GM12878 (cell line): ENCODE data around the gene CTAGE4. TPM values are rescaled to one million over a fixed set of nuclear protein-coding genes. Genes with fewer than 3 reads are reported as not detected.
"Not testable (repeated sequence)": the region's sequence is repeated elsewhere in the genome, so short reads cannot be mapped to it uniquely, and the experiment has no call there.

Experiments
- ATAC-seq: fragments of 200-7000 bp; cut with Tn5 transposase; 3 replicates; pipeline ENCODE4 v1.9.1; 2020; ENCODE audit warnings: mild to moderate bottlenecking, moderate library complexity
- BruUV-seq: library from RNA; stranded (reverse); fragments of 400-500 nt; replicated peaks from 2 replicates; lab custom pipeline; 2021; lab: Mats Ljungman, UMichigan
- CTCF ChIA-PET: fragments of 300-600 bp; sonication (Branson Sonifier 250); formaldehyde crosslinking; extraction: SDS; loops from one replicate; lab custom pipeline; 2021; ENCODE audit warnings: inconsistent platforms; lab: Yijun Ruan, JAX
- POLR2A ChIA-PET: fragments of 350-600 bp; formaldehyde crosslinking; extraction: SDS; loops from one replicate; lab custom pipeline; 2021; ENCODE audit warnings: inconsistent platforms; lab: Charles Lee
- RAD21 ChIA-PET: fragments of 300-600 bp; sonication (Branson Sonifier 250); formaldehyde crosslinking; loops from one replicate; lab custom pipeline; 2023; ENCODE audit warnings: antibody characterized with exemption; ENCODE audit not compliant: unreplicated experiment; lab: Charles Lee
- SMC1A ChIA-PET: fragments of 300-600 bp; sonication (Branson Sonifier 250); formaldehyde crosslinking; loops from one replicate; lab custom pipeline; 2023; ENCODE audit not compliant: unreplicated experiment, uncharacterized antibody; lab: Charles Lee
- DNase-seq: peaks from one replicate; pipeline ENCODE4 v3.0.0-alpha.2; 2011; ENCODE audit warnings: low read depth, low spot score
- FAIRE-seq: peaks from 3 replicates; lab custom pipeline; 2011; peaks lifted over from hg19 to GRCh38; lab: Jason Lieb, UNC
- H2AFZ ChIP-seq: 2 replicates; pipeline ENCODE4 v1.6.0; 2011; ENCODE audit warnings: low read depth, low read length, control low read depth; ENCODE audit not compliant: control insufficient read depth
- H3K27ac ChIP-seq: 2 replicates; pipeline ENCODE4 v1.5.1; 2011; ENCODE audit warnings: control low read depth; ENCODE audit not compliant: control insufficient read depth, insufficient read depth
- H3K27me3 ChIP-seq, 2 experiments: replicated peaks in 1 of 2; 2 replicates each; pipeline versions ENCODE4 v1.6.0 to v1.6.1; 2011; ENCODE audit warnings: low read length in 1 of 2; ENCODE audit not compliant: control insufficient read depth in 2 of 2, insufficient read depth in 2 of 2
- H3K36me3 ChIP-seq, 2 experiments: 2 replicates each; pipeline ENCODE4 v1.5.1; 2011; ENCODE audit warnings: low read length in 1 of 2; ENCODE audit not compliant: control insufficient read depth in 2 of 2, insufficient read depth in 2 of 2
- H3K4me1 ChIP-seq: 2 replicates; pipeline ENCODE4 v1.6.1; 2011; ENCODE audit warnings: mild to moderate bottlenecking, low read length, moderate library complexity, mixed read lengths; ENCODE audit not compliant: control insufficient read depth, insufficient read depth
- H3K4me2 ChIP-seq: 2 replicates; pipeline ENCODE4 v1.6.0; 2011; ENCODE audit warnings: control low read depth; ENCODE audit not compliant: control insufficient read depth, insufficient read depth
- H3K4me3 ChIP-seq: fragments of 200-600 bp; sonication (generic); 2 replicates; pipeline ENCODE4 v1.5.1; 2016
- H3K79me2 ChIP-seq: 2 replicates; pipeline ENCODE4 v1.6.0; 2011; ENCODE audit warnings: low read length; ENCODE audit not compliant: control insufficient read depth, insufficient read depth
- H3K9ac ChIP-seq: 2 replicates; pipeline ENCODE4 v1.8.0; 2011; ENCODE audit warnings: low read length, control low read depth, mixed read lengths; ENCODE audit not compliant: control insufficient read depth, insufficient read depth
- H3K9me3 ChIP-seq: replicated peaks from 3 replicates; pipeline ENCODE4 v1.5.1; 2011; ENCODE audit warnings: mild to moderate bottlenecking, low read length; ENCODE audit not compliant: control insufficient read depth, insufficient read depth
- H4K20me1 ChIP-seq: 2 replicates; pipeline ENCODE4 v1.6.0; 2011; ENCODE audit not compliant: control insufficient read depth, insufficient read depth
- WGBS: methylation state at CpG from one replicate; pipeline ENCODE4 v1.1.6; 2016; ENCODE audit warnings: low lambda C conversion rate; ENCODE audit not compliant: insufficient replicate concordance, insufficient coverage; ENCODE audit errors: missing lambda C conversion rate; 5-methylcytosine and 5-hydroxymethylcytosine counted together
- in situ Hi-C: fragments of 300-500 bp; cut with MboI; formaldehyde crosslinking; loops from 9 replicates; pipeline ENCODE4 v1.14.3; 2018; ENCODE audit warnings: mixed read lengths
- intact Hi-C: fragments of 100-400 bp; cut with micrococcal nuclease; formaldehyde crosslinking; loops from one replicate; pipeline ENCODE4 v1.14.2; 2022; ENCODE audit not compliant: unreplicated experiment
- polyA plus RNA-seq, 11 experiments: library from polyadenylated mRNA; depleted of rRNA in 4 of 11; unstranded in 6 of 11; stranded (reverse) in 5 of 11; fragments of >200 nt; fragmentation: Nextera tagmentation in 4 of 11; fragmentation: Illumina TruSeq in 1 of 11; extraction: Ambion mirVana in 4 of 11; extraction: Trizol in 1 of 11; gene quantifications; 1 replicate in 1 of 11; 2 replicates in 10 of 11; pipeline versions ENCODE4 v1.2.1 to v1.2.3, GENCODE V29; 2011 to 2016; ENCODE audit warnings: inconsistent platforms in 2 of 11, missing spikeins in 2 of 11, low read depth in 1 of 11
- total RNA-seq, 4 experiments: library from RNA; depleted of rRNA in 3 of 4; stranded (reverse); fragments of >200 nt in 3 of 4; fragmentation: Illumina TruSeq in 1 of 4; extraction: Trizol in 1 of 4; gene quantifications; 2 replicates each; pipeline versions ENCODE4 v1.2.1 to v1.2.3, GENCODE V29; 2013 to 2021

CTAGE4 gene
- total and polyA plus RNA-seq, 10 of the 15 experiments (the other 5 are each of a cell fraction or from before 2014, with no cell fraction given) = 0.09 to 1.5 (median 1.0) TPM; not detected in 1

GRCh38 chr7:144233039-144233438, 49.8 kb downstream of the CTAGE4 start:
- RAD21 ChIA-PET, H4K20me1 ChIP-seq, H3K9ac ChIP-seq, H3K27me3 ChIP-seq, H2AFZ ChIP-seq, H3K4me1 ChIP-seq, SMC1A ChIA-PET, H3K27ac ChIP-seq, POLR2A ChIA-PET, H3K36me3 ChIP-seq, H3K9me3 ChIP-seq, CTCF ChIA-PET, in situ Hi-C loops, H3K4me3 ChIP-seq, H3K4me2 ChIP-seq, FAIRE-seq, BruUV-seq, DNase-seq, H3K79me2 ChIP-seq, ATAC-seq, intact Hi-C loops: not testable (repeated sequence)
- WGBS = 59% methylated on average over 1 of the region's 1 CpG

Other genes with a start within 250 kb of the CTAGE4 start
Only the 7 nearest of the 15 such genes appear.
- not detected in 2 replicates for gene OR2A12, start 97.2 kb upstream of the CTAGE4 start, total RNA-seq (2014; rRNA removed)
- not detected in 2 replicates for gene OR2A12, start 97.2 kb upstream of the CTAGE4 start, total RNA-seq (2014; rRNA removed; fragmentation: Illumina TruSeq; extraction: Trizol)
- not detected in 2 replicates for gene OR2A12, start 97.2 kb upstream of the CTAGE4 start, total RNA-seq (2021)
- gene OR2A12, start 97.2 kb upstream of the CTAGE4 start, polyA plus RNA-seq (2011; rRNA removed) = not detected in 2 replicates
- not detected in 2 replicates for gene OR2A12, start 97.2 kb upstream of the CTAGE4 start, polyA plus RNA-seq (2014; fragmentation: Illumina TruSeq; extraction: Trizol)
- gene OR2A12, start 97.2 kb upstream of the CTAGE4 start, polyA plus RNA-seq (2014; fragmentation: Nextera tagmentation; extraction: Ambion mirVana) = not detected
- not detected in 2 replicates for gene OR2A12, start 97.2 kb upstream of the CTAGE4 start, polyA plus RNA-seq (2014; rRNA removed)
- not detected for gene OR2A12, start 97.2 kb upstream of the CTAGE4 start, polyA plus RNA-seq (2016; fragmentation: Nextera tagmentation; extraction: Ambion mirVana)
- gene OR2A2, start 73.9 kb upstream of the CTAGE4 start, total RNA-seq (2014; rRNA removed) = not detected in 2 replicates
- not detected in 2 replicates for gene OR2A2, start 73.9 kb upstream of the CTAGE4 start, total RNA-seq (2014; rRNA removed; fragmentation: Illumina TruSeq; extraction: Trizol)
- gene OR2A2, start 73.9 kb upstream of the CTAGE4 start, total RNA-seq (2021) = not detected in 2 replicates
- not detected in 2 replicates for gene OR2A2, start 73.9 kb upstream of the CTAGE4 start, polyA plus RNA-seq (2011; rRNA removed)
- gene OR2A2, start 73.9 kb upstream of the CTAGE4 start, polyA plus RNA-seq (2014; fragmentation: Illumina TruSeq; extraction: Trizol) = not detected in 2 replicates
- not detected for gene OR2A2, start 73.9 kb upstream of the CTAGE4 start, polyA plus RNA-seq (2014; fragmentation: Nextera tagmentation; extraction: Ambion mirVana)
- not detected in 2 replicates for gene OR2A2, start 73.9 kb upstream of the CTAGE4 start, polyA plus RNA-seq (2014; rRNA removed)
- not detected for gene OR2A2, start 73.9 kb upstream of the CTAGE4 start, polyA plus RNA-seq (2016; fragmentation: Nextera tagmentation; extraction: Ambion mirVana)
- not detected in 2 replicates for gene OR2A14, start 60.3 kb upstream of the CTAGE4 start, total RNA-seq (2014; rRNA removed)
- not detected in 2 replicates for gene OR2A14, start 60.3 kb upstream of the CTAGE4 start, total RNA-seq (2014; rRNA removed; fragmentation: Illumina TruSeq; extraction: Trizol)
- not detected in 2 replicates for gene OR2A14, start 60.3 kb upstream of the CTAGE4 start, total RNA-seq (2021)
- gene OR2A14, start 60.3 kb upstream of the CTAGE4 start, polyA plus RNA-seq (2011; rRNA removed) = not detected in 2 replicates
- not detected in 2 replicates for gene OR2A14, start 60.3 kb upstream of the CTAGE4 start, polyA plus RNA-seq (2014; fragmentation: Illumina TruSeq; extraction: Trizol)
- not detected for gene OR2A14, start 60.3 kb upstream of the CTAGE4 start, polyA plus RNA-seq (2014; fragmentation: Nextera tagmentation; extraction: Ambion mirVana)
- gene OR2A14, start 60.3 kb upstream of the CTAGE4 start, polyA plus RNA-seq (2014; rRNA removed) = not detected in 2 replicates
- gene OR2A14, start 60.3 kb upstream of the CTAGE4 start, polyA plus RNA-seq (2016; fragmentation: Nextera tagmentation; extraction: Ambion mirVana) = not detected
- 2.4 and 2.9 TPM in 2 replicates for gene ARHGEF35, start 12.4 kb downstream of the CTAGE4 start, total RNA-seq (2014; rRNA removed)
- gene ARHGEF35, start 12.4 kb downstream of the CTAGE4 start, total RNA-seq (2014; rRNA removed; fragmentation: Illumina TruSeq; extraction: Trizol) = 7.5 and 7.6 TPM in 2 replicates
- 8.8 and 9.7 TPM in 2 replicates for gene ARHGEF35, start 12.4 kb downstream of the CTAGE4 start, total RNA-seq (2021)
- gene ARHGEF35, start 12.4 kb downstream of the CTAGE4 start, polyA plus RNA-seq (2011; rRNA removed) = 0.39 and 0.88 TPM in 2 replicates
- gene ARHGEF35, start 12.4 kb downstream of the CTAGE4 start, polyA plus RNA-seq (2014; fragmentation: Illumina TruSeq; extraction: Trizol) = 9.2 and 10.8 TPM in 2 replicates
- gene ARHGEF35, start 12.4 kb downstream of the CTAGE4 start, polyA plus RNA-seq (2014; fragmentation: Nextera tagmentation; extraction: Ambion mirVana) = 1 to 10 TPM; 1.1 to 1.6 TPM
- 3.4 and 3.7 TPM in 2 replicates for gene ARHGEF35, start 12.4 kb downstream of the CTAGE4 start, polyA plus RNA-seq (2014; rRNA removed)
- 1 to 10 TPM; 5.7 to 6.6 TPM for gene ARHGEF35, start 12.4 kb downstream of the CTAGE4 start, polyA plus RNA-seq (2016; fragmentation: Nextera tagmentation; extraction: Ambion mirVana)
- gene OR2A42, start 56.1 kb downstream of the CTAGE4 start, total RNA-seq (2014; rRNA removed) = under 0.01 TPM in 1 of 2 replicates, not detected in the other
- gene OR2A42, start 56.1 kb downstream of the CTAGE4 start, total RNA-seq (2014; rRNA removed; fragmentation: Illumina TruSeq; extraction: Trizol) = 0.05 TPM in 1 of 2 replicates, not detected in the other
- gene OR2A42, start 56.1 kb downstream of the CTAGE4 start, total RNA-seq (2021) = not detected in 2 replicates
- gene OR2A42, start 56.1 kb downstream of the CTAGE4 start, polyA plus RNA-seq (2011; rRNA removed) = not detected in 2 replicates
- 0.04 TPM in 1 of 2 replicates, not detected in the other for gene OR2A42, start 56.1 kb downstream of the CTAGE4 start, polyA plus RNA-seq (2014; fragmentation: Illumina TruSeq; extraction: Trizol)
- gene OR2A42, start 56.1 kb downstream of the CTAGE4 start, polyA plus RNA-seq (2014; fragmentation: Nextera tagmentation; extraction: Ambion mirVana) = under 1 TPM; 0.02 to 0.06 TPM
- not detected in 2 replicates for gene OR2A42, start 56.1 kb downstream of the CTAGE4 start, polyA plus RNA-seq (2014; rRNA removed)
- under 1 TPM; 0.32 to 0.42 TPM for gene OR2A42, start 56.1 kb downstream of the CTAGE4 start, polyA plus RNA-seq (2016; fragmentation: Nextera tagmentation; extraction: Ambion mirVana)
- gene OR2A7, start 81.3 kb downstream of the CTAGE4 start, total RNA-seq (2014; rRNA removed) = 0.96 and 1.7 TPM in 2 replicates
- 0.94 and 1.2 TPM in 2 replicates for gene OR2A7, start 81.3 kb downstream of the CTAGE4 start, total RNA-seq (2014; rRNA removed; fragmentation: Illumina TruSeq; extraction: Trizol)
- gene OR2A7, start 81.3 kb downstream of the CTAGE4 start, total RNA-seq (2021) = 1.5 and 2.3 TPM in 2 replicates
- gene OR2A7, start 81.3 kb downstream of the CTAGE4 start, polyA plus RNA-seq (2011; rRNA removed) = 0.84 and 1.1 TPM in 2 replicates
- 2.0 and 2.3 TPM in 2 replicates for gene OR2A7, start 81.3 kb downstream of the CTAGE4 start, polyA plus RNA-seq (2014; fragmentation: Illumina TruSeq; extraction: Trizol)
- gene OR2A7, start 81.3 kb downstream of the CTAGE4 start, polyA plus RNA-seq (2014; fragmentation: Nextera tagmentation; extraction: Ambion mirVana) = under 1 TPM; 0.37 to 0.55 TPM
- gene OR2A7, start 81.3 kb downstream of the CTAGE4 start, polyA plus RNA-seq (2014; rRNA removed) = 0.76 and 0.95 TPM in 2 replicates
- gene OR2A7, start 81.3 kb downstream of the CTAGE4 start, polyA plus RNA-seq (2016; fragmentation: Nextera tagmentation; extraction: Ambion mirVana) = under 1 TPM; 0.34 to 0.72 TPM
- 0.44 and 0.62 TPM in 2 replicates for gene CTAGE8, start 85.8 kb downstream of the CTAGE4 start, total RNA-seq (2014; rRNA removed)
- 1.1 and 1.4 TPM in 2 replicates for gene CTAGE8, start 85.8 kb downstream of the CTAGE4 start, total RNA-seq (2014; rRNA removed; fragmentation: Illumina TruSeq; extraction: Trizol)
- 0.67 and 1.4 TPM in 2 replicates for gene CTAGE8, start 85.8 kb downstream of the CTAGE4 start, total RNA-seq (2021)
- 0.69 and 1.4 TPM in 2 replicates for gene CTAGE8, start 85.8 kb downstream of the CTAGE4 start, polyA plus RNA-seq (2011; rRNA removed)
- 1.1 and 1.5 TPM in 2 replicates for gene CTAGE8, start 85.8 kb downstream of the CTAGE4 start, polyA plus RNA-seq (2014; fragmentation: Illumina TruSeq; extraction: Trizol)
- gene CTAGE8, start 85.8 kb downstream of the CTAGE4 start, polyA plus RNA-seq (2014; fragmentation: Nextera tagmentation; extraction: Ambion mirVana) = under 1 TPM; 0.39 to 0.64 TPM
- gene CTAGE8, start 85.8 kb downstream of the CTAGE4 start, polyA plus RNA-seq (2014; rRNA removed) = 0.34 and 1.1 TPM in 2 replicates
- gene CTAGE8, start 85.8 kb downstream of the CTAGE4 start, polyA plus RNA-seq (2016; fragmentation: Nextera tagmentation; extraction: Ambion mirVana) = under 1 TPM; 0.09 to 0.38 TPM